ENCODE data around the gene GAREM1.

- no peak for TF ChIP-seq GABPA (IDR thresholded peaks at IDR 0.05; ENCODE audit: borderline replicate concordance, insufficient read depth, low read length)
- no peak for TF ChIP-seq CTCF (IDR thresholded peaks at IDR 0.05; ENCODE audit: control extremely low read depth in 1 of 3, insufficient read depth in 1 of 3, low read depth in 1 of 3, low read length in 3 of 3)
- no peak for TF ChIP-seq RFX5 (IDR thresholded peaks at IDR 0.05; ENCODE audit: borderline replicate concordance, low read depth, low read length)
- no peak for TF ChIP-seq SIX5 (IDR thresholded peaks at IDR 0.05; ENCODE audit: low read depth, low read length)
- TF ChIP-seq TAF1 (IDR thresholded peaks at IDR 0.05; ENCODE audit: low read depth, low read length), result no peak
- no peak for TF ChIP-seq SRF (IDR thresholded peaks at IDR 0.05; ENCODE audit: low read depth, low read length)
- no peak for TF ChIP-seq CHD7 (IDR thresholded peaks at IDR 0.05; ENCODE audit: insufficient replicate concordance, low read length)
- no peak for TF ChIP-seq FOSL1 (IDR thresholded peaks at IDR 0.05; ENCODE audit: insufficient read depth, low read depth, low read length)
- no peak for TF ChIP-seq HDAC6 (IDR thresholded peaks at IDR 0.05; ENCODE audit: low read depth, low read length)
- no peak for TF ChIP-seq USF2 (IDR thresholded peaks at IDR 0.05; ENCODE audit: low read length)
- no peak for TF ChIP-seq SP1 (IDR thresholded peaks at IDR 0.05; ENCODE audit: low read depth, low read length)
- TF ChIP-seq YY1 (IDR thresholded peaks at IDR 0.05; ENCODE audit: low read depth, low read length), result no peak
- no peak for TF ChIP-seq MAX (IDR thresholded peaks at IDR 0.05)
- TF ChIP-seq RBBP5 (IDR thresholded peaks at IDR 0.05; ENCODE audit: borderline replicate concordance, low read depth, low read length), result no peak
These were observed 225.8 kb downstream of the GAREM1 start for GRCh38 chr18:32244881-32245280.

Data from H1 (cell line).